Fibroblast of skin of right biceps (primary cell): ENCODE measurements around the gene LBHD2.

Experiments
- DNase-seq: peaks from one replicate; pipeline ENCODE4 v3.0.0-alpha.2; 2013

Gene LBHD2

GRCh38 chr14:103134919-103135318, 50.9 kb downstream of the LBHD2 start:
- DNase-seq = no peak

GRCh38 chr14:103135333-103136260, 51.6 kb downstream of the LBHD2 start:
- DNase-seq = no peak

- DNase-seq = peak; percentile 75
Observed at GRCh38 chr14:103136388-103137271, 52.6 kb downstream of the LBHD2 start.

GRCh38 chr14:103137689-103138300, 53.8 kb downstream of the LBHD2 start:
- no peak for DNase-seq

DNA sequence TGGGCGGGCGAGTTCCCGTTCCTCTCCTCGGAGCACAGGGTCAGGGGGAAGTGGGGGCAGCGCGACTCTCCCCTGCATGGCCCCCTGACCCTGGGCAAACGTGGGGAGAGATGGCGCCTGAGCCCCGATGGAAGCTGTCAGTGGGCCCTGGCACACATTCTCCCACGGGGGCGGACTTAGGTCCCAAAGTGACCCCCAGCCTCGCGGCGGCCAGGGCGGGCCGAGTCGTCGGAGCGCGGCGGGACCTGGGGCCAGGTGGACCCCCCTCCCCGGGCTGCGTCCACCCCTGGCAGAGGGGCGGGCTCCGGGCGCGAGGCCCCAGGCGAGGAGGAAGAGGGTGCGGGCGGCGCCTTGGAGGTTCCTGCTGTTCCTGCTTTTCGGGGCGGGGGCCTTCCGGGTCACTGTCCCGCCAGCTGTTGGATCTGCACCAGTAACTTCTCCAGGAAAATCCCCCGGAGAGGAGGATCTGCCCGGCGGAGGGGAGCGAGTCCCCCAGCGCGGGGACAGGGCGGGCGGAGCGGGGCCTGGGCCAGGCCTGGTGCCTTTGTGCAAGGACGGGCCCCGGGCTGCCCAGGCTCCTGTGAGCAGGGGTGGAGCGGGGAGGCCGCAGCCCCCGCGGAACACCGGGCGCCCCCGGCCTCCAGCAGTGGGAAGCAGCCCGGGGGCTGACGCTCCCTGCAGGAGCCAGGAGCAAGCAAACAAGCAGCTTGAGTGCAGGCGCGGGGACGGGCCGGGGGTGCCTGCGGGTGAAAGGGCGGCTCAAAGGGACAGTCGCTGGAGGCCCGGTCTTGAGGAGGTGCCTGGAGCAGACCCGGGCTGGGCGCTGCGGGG, 54.5 kb downstream of the LBHD2 start:
- DNase-seq = no peak

DNA sequence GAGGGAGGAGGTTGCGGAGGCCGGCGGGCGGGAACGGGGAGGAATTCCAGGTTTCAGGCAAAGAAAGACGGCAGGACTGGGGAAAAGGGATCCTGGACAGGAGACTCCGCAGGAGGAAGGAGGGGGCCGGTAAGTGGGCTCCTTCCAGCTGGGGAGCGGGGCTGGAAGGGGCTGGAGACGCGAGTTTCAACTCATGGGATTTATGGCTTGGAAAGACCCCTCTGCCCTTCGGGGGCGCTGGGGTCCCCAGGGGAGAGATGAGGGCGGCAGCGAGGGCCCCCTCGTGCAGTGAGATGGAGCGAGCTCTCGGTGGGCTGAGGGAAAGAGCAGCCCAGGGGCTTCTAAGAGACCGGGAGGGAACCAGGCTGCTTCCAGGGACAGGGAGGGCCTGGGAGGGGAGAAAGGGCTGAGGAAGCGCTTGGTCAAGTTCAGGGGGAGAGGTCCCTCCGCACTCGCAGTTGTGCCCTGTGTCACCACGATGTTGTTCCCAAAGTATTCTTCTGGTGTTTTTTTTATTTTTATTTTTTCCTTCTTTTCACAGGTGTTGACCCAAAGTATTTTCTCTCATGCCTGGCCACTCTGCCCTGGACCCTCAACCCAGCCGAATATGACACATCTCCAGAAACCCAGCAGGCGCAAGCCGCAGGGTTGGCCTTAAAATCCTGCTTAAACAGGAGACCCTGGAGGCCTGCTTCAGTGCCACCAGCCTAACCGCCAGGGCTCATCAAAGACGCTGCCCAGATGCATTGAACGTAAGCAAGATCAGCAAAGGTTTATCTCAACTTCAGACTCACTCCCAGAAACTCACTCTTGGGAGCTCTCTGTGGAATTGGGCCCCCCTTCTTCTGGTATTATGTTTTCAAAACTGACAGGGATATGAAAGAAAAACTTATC, 55.4 kb downstream of the LBHD2 start:
- no peak for DNase-seq
